ENCODE measurements around the gene LBX2. TPM values are rescaled to one million over a fixed set of nuclear protein-coding genes. Genes with fewer than 3 reads are reported as not detected.

Gene LBX2
- total RNA-seq, 1 experiment from 2014 or later, result 9.6 TPM

- no peaks in the 10 kb centered on the region for H3K9me3 ChIP-seq (ENCODE audit: control insufficient read depth, insufficient read depth, low read depth, low read length)
- DNase-seq (ENCODE audit: low read depth, low spot score), result no peak
- intact Hi-C loops (cut with micrococcal nuclease; ENCODE audit: unreplicated experiment) (no loop called here), in situ Hi-C loops (cut with HindIII; ENCODE audit: low pct_unique_long_range_greater_than_20kb, low sequenced_read_pairs) (no loop called here)
- H3K36me3 ChIP-seq (ENCODE audit: control insufficient read depth, insufficient read depth, low read length), result peaks cover under 1% of the 10 kb centered on the region; the same call in 1 of the 2 replicates
- peaks cover 4% of the 10 kb centered on the region for H3K4me1 ChIP-seq (ENCODE audit: control insufficient read depth, insufficient read depth, low read length)
- no peaks in the 10 kb centered on the region for H3K27me3 ChIP-seq (ENCODE audit: control insufficient read depth, insufficient read depth, low read length)
- CTCF ChIA-PET, result no interaction called here
- no TSS peak for BruUV-seq (replicated peaks)
- TF ChIP-seq REST (IDR thresholded peaks at IDR 0.05; ENCODE audit: insufficient read depth in 1 of 2, low read depth in 2 of 2, low read length in 1 of 2) (no peak), SIN3A (IDR thresholded peaks at IDR 0.05; ENCODE audit: borderline replicate concordance, insufficient read depth, low read depth, low read length) (no peak), TCF7L2 (IDR thresholded peaks at IDR 0.05; ENCODE audit: low read depth, low read length) (no peak), POLR2AphosphoS5 (IDR thresholded peaks at IDR 0.05; ENCODE audit: low read depth, low read length) (no peak)
- TF ChIP-seq, protein P1, sequence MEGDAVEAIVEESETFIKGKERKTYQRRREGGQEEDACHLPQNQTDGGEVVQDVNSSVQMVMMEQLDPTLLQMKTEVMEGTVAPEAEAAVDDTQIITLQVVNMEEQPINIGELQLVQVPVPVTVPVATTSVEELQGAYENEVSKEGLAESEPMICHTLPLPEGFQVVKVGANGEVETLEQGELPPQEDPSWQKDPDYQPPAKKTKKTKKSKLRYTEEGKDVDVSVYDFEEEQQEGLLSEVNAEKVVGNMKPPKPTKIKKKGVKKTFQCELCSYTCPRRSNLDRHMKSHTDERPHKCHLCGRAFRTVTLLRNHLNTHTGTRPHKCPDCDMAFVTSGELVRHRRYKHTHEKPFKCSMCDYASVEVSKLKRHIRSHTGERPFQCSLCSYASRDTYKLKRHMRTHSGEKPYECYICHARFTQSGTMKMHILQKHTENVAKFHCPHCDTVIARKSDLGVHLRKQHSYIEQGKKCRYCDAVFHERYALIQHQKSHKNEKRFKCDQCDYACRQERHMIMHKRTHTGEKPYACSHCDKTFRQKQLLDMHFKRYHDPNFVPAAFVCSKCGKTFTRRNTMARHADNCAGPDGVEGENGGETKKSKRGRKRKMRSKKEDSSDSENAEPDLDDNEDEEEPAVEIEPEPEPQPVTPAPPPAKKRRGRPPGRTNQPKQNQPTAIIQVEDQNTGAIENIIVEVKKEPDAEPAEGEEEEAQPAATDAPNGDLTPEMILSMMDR (IDR thresholded peaks at IDR 0.05), result no peak
- no peak overlapping the region for H3K27ac ChIP-seq (ENCODE audit: low read length)
- POLR2A ChIA-PET, result no interaction called here
- ATAC-seq, result no peak
- peak overlapping the region in 1 of 2 experiments; percentile 37; a peak in 1 of 4 replicates for H3K4me3 ChIP-seq (ENCODE audit: low read depth in 2 of 2, low read length in 2 of 2)
Measured at GRCh38 chr2:74512744-74513604, 13.6 kb upstream of the LBX2 start.

DNA sequence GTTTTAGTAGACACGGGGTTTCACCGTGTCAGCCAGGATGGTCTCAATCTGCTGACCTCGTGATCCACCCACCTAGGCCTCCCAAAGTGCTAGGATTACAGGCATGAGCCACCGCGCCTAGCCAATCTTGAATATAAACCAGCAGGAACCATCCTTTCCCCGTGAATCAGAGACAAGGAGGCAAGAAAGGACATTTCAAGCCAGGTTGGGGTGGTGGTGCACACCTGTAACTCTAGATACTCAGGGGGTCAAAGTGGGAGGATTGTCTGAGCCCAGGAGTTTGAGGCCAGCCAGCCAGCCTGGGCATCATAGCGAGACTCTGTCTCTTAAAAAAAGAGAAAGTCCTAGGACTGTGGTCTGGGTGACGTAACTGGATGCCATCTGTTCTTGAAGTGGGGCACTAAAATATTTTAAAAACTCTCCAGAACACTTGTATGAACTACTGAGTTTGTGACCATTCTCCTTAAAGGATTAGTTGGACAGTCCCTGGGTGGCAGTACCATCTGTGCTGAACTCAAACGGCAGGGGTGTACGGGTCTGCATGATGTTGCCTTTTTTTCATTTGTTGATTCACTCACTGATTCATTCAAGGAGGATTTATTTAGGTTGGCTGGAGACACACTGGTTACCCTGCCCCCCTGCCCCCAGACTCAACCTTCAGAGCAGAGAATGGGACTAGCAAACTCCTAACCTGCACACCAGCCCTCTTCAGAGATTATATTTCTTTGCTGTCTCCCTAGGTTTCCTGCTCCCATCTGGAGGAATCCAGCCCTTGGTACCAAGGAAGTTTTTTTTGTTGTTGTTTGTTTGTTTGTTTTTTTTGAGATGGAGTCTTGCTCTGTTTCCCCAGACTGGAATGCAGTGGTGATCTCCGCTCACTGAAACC, 11.9 kb upstream of the LBX2 start:
- intact Hi-C loops (cut with micrococcal nuclease; ENCODE audit: unreplicated experiment) (no loop called here), in situ Hi-C loops (cut with HindIII; ENCODE audit: low pct_unique_long_range_greater_than_20kb, low sequenced_read_pairs) (no loop called here)
- no peak for TF ChIP-seq TCF7L2 (IDR thresholded peaks at IDR 0.05; ENCODE audit: low read depth, low read length)
- TF ChIP-seq, protein P1 (IDR thresholded peaks at IDR 0.05), result no peak
- no peak for TF ChIP-seq POLR2AphosphoS5 (IDR thresholded peaks at IDR 0.05; ENCODE audit: low read depth, low read length)
- TF ChIP-seq REST (IDR thresholded peaks at IDR 0.05; ENCODE audit: insufficient read depth in 1 of 2, low read depth in 2 of 2, low read length in 1 of 2), result no peak
- no peak for TF ChIP-seq SIN3A (IDR thresholded peaks at IDR 0.05; ENCODE audit: borderline replicate concordance, insufficient read depth, low read depth, low read length)
- Histone ChIP-seq H3K36me3 (ENCODE audit: control insufficient read depth, insufficient read depth, low read length) (peaks cover 4% of the 10 kb centered on the region; the same call in 1 of the 2 replicates), H3K4me1 (ENCODE audit: control insufficient read depth, insufficient read depth, low read length) (peaks cover 4% of the 10 kb centered on the region), H3K9me3 (ENCODE audit: control insufficient read depth, insufficient read depth, low read depth, low read length) (no peaks in the 10 kb centered on the region), H3K27ac (ENCODE audit: low read length) (no peak overlapping the region), H3K27me3 (ENCODE audit: control insufficient read depth, insufficient read depth, low read length) (no peaks in the 10 kb centered on the region), H3K4me3 (ENCODE audit: low read depth in 2 of 2, low read length in 2 of 2) (no peak overlapping the region)
- ChIA-PET POLR2A (no interaction called here), CTCF (no interaction called here)
- ATAC-seq (no peak), DNase-seq (ENCODE audit: low read depth, low spot score) (no peak)
- BruUV-seq (replicated peaks), result no TSS peak

All from Panc1 (cell line).